ENCODE results near the gene DHX35.

Gene DHX35

DNA sequence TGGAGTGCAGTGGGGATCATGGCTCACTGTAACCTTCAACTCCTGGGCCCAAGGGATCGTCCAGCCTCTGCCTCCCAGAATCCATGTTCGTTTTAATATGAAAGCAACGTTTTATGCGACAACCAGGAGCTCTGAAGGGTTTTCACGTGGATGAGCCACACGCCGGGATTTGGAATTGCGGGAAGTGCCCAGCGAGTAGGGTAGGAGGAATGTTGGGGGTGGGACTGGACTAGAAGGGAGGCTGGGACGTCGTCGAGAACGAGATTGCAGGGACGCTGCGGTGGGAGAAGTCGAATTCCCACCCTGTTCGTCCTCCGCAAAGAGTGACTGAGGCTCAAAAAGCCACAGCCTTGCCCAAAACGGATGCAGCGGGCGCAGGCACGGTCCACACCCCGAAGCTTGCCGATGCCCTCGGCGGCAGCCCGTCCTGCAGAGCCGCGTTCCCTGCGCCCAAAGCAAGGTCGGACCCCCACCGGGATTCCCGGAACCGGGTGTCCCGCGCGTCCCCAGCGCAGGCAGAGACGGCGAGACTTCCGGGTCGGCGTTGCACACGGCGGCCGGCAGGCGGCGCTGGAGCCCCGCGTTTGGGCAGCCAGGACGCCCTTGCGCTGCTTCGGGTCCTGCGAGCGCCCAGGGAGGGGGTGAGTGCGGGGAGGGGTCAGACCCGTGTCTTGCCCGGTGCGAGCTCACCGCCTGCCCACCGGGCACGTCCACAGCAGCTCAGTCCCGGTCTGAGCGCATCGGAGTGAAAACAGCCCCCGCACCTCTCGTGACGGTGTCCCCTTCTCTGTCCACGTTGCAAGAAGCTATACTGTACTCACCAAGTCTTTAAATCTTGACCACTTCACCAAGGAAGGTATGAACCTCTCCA is 87.8 kb downstream of the DHX35 start:
- TF ChIP-seq, protein P1, sequence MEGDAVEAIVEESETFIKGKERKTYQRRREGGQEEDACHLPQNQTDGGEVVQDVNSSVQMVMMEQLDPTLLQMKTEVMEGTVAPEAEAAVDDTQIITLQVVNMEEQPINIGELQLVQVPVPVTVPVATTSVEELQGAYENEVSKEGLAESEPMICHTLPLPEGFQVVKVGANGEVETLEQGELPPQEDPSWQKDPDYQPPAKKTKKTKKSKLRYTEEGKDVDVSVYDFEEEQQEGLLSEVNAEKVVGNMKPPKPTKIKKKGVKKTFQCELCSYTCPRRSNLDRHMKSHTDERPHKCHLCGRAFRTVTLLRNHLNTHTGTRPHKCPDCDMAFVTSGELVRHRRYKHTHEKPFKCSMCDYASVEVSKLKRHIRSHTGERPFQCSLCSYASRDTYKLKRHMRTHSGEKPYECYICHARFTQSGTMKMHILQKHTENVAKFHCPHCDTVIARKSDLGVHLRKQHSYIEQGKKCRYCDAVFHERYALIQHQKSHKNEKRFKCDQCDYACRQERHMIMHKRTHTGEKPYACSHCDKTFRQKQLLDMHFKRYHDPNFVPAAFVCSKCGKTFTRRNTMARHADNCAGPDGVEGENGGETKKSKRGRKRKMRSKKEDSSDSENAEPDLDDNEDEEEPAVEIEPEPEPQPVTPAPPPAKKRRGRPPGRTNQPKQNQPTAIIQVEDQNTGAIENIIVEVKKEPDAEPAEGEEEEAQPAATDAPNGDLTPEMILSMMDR (IDR thresholded peaks at IDR 0.05; ENCODE audit: extremely low read depth, insufficient read depth, missing control alignments), result peak; percentile 100
- in situ Hi-C loops (cut with MboI; ENCODE audit: low pct_unique_long_range_greater_than_20kb, low sequenced_read_pairs, unreplicated experiment), result loop anchor here (10.0 kb wide), 2 partner anchors 125 to 405 kb away; partner anchors contain the start of gene FAM83D
- peak; percentile 87 for DNase-seq (ENCODE audit: low spot score)

- TF ChIP-seq, protein P1 (IDR thresholded peaks at IDR 0.05; ENCODE audit: extremely low read depth, insufficient read depth, missing control alignments), result no peak
- DNase-seq (ENCODE audit: low spot score), result no peak
- in situ Hi-C loops (cut with MboI; ENCODE audit: low pct_unique_long_range_greater_than_20kb, low sequenced_read_pairs, unreplicated experiment), result no loop called here
These were observed 88.4 kb downstream of the DHX35 start for GRCh38 chr20:39050555-39050902.

DNA sequence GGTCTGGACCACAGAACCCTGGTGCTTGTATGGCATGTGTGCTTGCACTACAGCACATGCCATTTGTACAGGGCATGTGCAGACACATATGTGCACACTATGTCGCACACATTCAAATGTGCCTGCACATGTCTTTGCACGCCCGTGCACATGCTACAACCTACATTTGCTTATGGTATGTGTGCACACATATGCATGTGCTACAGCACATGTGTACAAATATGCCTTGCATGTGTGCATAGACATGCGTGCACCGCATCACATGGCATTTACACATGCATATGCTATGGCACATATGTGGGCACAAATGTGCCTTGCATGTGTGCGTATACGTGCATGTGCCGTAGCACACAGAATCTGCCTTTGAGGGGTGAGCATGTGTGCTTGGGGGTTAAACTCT is 90.5 kb downstream of the DHX35 start:
- DNase-seq (ENCODE audit: low spot score), result no peak
- TF ChIP-seq, protein P1 (IDR thresholded peaks at IDR 0.05; ENCODE audit: extremely low read depth, insufficient read depth, missing control alignments), result no peak
- in situ Hi-C loops (cut with MboI; ENCODE audit: low pct_unique_long_range_greater_than_20kb, low sequenced_read_pairs, unreplicated experiment), result no loop called here

DNA sequence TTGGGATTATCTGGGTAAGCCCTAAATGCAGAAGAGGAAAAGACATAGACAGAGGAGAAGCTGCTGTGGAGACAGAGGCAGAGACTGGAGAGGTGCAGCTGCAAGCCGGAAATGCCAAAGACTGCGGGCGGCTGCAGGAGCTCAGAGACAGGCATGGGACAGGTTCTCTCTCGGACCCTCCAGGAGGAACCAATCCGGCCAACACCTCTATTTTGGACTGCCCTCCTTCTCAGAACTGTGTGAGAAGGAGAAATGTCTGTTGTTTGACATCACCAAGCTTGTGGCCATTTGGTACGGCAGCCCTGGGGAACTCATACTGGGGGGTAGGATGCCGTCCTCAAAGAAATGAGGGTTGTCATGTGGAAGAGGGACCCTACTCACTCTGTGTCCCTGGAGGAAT is 95.0 kb downstream of the DHX35 start:
- no peak for DNase-seq (ENCODE audit: low spot score)
- in situ Hi-C loops (cut with MboI; ENCODE audit: low pct_unique_long_range_greater_than_20kb, low sequenced_read_pairs, unreplicated experiment), result no loop called here
- TF ChIP-seq, protein P1 (IDR thresholded peaks at IDR 0.05; ENCODE audit: extremely low read depth, insufficient read depth, missing control alignments), result no peak

DNA sequence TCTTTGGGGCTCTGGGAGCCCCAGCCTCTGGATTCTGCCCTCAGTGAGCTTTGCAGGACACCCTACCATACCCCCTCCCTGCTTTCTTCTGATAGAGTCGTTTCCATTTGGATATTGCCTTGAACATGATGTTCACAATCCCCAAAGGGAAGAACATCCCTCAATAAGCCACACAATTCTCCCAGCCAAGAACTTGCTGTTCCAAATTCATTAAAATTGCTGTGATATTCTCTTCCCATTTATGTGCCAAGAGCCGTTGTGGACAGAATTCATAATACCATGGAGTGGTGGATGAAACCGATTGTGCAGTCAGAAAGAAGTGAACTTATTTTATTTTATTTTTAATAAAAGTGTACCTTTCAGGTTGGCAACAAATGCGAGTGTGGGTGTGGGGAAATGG is 95.8 kb downstream of the DHX35 start:
- TF ChIP-seq, protein P1 (IDR thresholded peaks at IDR 0.05; ENCODE audit: extremely low read depth, insufficient read depth, missing control alignments), result no peak
- in situ Hi-C loops (cut with MboI; ENCODE audit: low pct_unique_long_range_greater_than_20kb, low sequenced_read_pairs, unreplicated experiment), result no loop called here
- DNase-seq (ENCODE audit: low spot score), result no peak

GRCh38 chr20:39059036-39059435 is 96.9 kb downstream of the DHX35 start:
- TF ChIP-seq, protein P1 (IDR thresholded peaks at IDR 0.05; ENCODE audit: extremely low read depth, insufficient read depth, missing control alignments), result no peak
- in situ Hi-C loops (cut with MboI; ENCODE audit: low pct_unique_long_range_greater_than_20kb, low sequenced_read_pairs, unreplicated experiment), result no loop called here
- DNase-seq (ENCODE audit: low spot score), result no peak
